HG02798 (cell line): Measurements from ENCODE around the gene DNASE2B.

Experiments used
- ATAC-seq: cut with Tn5 transposase; IDR thresholded peaks from one replicate; pipeline ENCODE4 v1.9.1; 2021; ENCODE audit warnings: mild to moderate bottlenecking; ENCODE audit not compliant: unreplicated experiment, poor library complexity

DNASE2B gene

GRCh38 chr1:84398175-84399155 is at the start of gene DNASE2B:
Gene DNASE2B (plus strand): TSS chr1:84398484. CDS start chr1:84398565, 81 bp downstream.
- no peak for ATAC-seq

- ATAC-seq, result no peak
These were observed 49.5 kb upstream of the DNASE2B start for GRCh38 chr1:84348759-84349158.

GRCh38 chr1:84350104-84350503 is 48.2 kb upstream of the DNASE2B start:
- no peak for ATAC-seq

GRCh38 chr1:84350550-84350949 is 47.7 kb upstream of the DNASE2B start:
- ATAC-seq, result no peak

DNA sequence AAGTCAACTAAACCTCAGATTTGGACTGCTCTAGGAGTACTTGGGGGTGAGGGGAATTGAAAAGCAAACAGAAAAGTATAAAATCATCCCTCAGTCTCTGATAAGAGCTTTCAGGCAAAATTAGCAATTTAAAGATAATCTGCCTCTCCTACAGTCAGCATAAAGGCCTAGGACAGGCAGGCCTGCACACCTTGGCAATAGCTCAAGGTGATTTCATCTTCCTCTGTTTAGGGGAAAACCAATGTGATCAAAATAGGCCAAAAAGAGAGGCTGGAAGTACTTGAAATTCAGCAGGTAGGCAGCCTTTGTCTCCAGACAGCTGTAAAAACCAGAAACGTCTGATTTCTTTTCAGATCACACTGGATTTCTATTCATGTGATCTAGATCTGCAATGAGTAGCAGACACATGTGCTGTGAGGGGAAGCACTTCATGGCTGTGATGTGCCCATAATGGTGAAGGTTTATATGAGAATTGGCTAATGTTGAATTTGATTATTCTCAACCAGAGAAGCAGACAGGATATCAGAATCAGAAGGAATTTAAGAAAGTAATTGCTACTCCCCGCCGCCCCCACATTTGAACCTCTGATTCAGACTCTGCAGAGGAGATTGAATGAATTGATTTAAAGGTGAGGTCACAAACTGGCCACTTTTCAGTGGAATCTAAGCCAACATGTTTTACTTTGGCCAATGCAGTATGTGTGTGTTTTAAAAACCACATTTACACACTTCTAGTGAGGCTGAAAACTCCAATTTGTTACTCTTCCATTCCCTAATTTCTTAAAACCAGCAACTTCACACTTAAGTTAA is 45.8 kb upstream of the DNASE2B start:
- ATAC-seq, result no peak

- ATAC-seq, result no peak
These were observed 44.6 kb upstream of the DNASE2B start for GRCh38 chr1:84353695-84354094.

GRCh38 chr1:84355556-84355955 is 42.7 kb upstream of the DNASE2B start:
- ATAC-seq, result no peak

- no peak for ATAC-seq
These were observed 41.4 kb upstream of the DNASE2B start for GRCh38 chr1:84356881-84357280.

- ATAC-seq, result no peak
These were observed 39.6 kb upstream of the DNASE2B start for GRCh38 chr1:84358695-84359094.

GRCh38 chr1:84360316-84360715 is 38.0 kb upstream of the DNASE2B start:
- ATAC-seq, result no peak

- ATAC-seq, result no peak
These were observed 36.5 kb upstream of the DNASE2B start for GRCh38 chr1:84361796-84362195.

DNA sequence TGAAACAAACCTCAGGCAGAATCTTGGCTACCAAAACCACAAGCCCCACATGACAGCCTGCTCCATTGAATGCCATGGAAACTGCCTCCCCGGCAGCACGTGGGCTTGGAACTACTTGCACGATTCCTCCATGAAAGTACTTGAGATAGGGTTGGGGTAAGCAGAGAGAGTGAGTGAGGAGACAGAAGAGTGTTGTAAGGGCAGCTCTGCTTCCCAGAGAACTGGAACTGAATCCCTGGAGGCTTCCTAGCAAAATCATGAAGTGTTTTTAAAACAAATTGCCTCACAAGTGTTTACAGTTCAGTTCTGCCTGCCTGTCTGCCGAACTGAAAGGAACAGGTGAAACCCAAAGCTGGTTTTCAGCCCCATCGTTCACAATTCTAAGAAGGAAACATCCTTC is 35.3 kb upstream of the DNASE2B start:
- ATAC-seq, result no peak

GRCh38 chr1:84363622-84364021 is 34.7 kb upstream of the DNASE2B start:
- no peak for ATAC-seq

GRCh38 chr1:84365225-84366221 is 32.8 kb upstream of the DNASE2B start:
- ATAC-seq, result peak; percentile 45

GRCh38 chr1:84366786-84367185 is 31.5 kb upstream of the DNASE2B start:
- ATAC-seq, result no peak

- no peak for ATAC-seq
These were observed 31.1 kb upstream of the DNASE2B start for GRCh38 chr1:84367219-84367618.

- no peak for ATAC-seq
These were observed 29.8 kb upstream of the DNASE2B start for GRCh38 chr1:84368441-84368840.

DNA sequence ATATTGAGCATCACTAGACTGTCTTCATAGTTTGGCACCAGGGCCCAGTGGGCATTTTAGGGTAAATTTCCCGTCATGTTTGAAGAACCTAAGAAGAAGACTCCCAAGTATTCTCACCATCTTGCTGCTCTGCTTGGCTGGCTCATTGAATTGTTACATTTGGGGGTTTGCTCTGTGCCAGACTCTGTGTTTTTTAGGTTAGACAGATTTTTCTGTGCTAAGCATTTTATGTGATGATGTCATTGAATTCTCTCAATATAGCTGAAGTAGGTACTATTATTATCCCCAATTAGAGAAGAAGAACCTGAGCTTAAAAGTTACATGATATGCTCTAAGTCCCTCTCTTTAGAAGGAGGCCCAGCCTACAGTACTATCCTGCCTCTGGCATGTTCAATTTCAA is 28.0 kb upstream of the DNASE2B start:
- no peak for ATAC-seq

- ATAC-seq, result no peak
These were observed 27.4 kb upstream of the DNASE2B start for GRCh38 chr1:84370831-84371394.
